KMS-11 (cell line): ENCODE results near the gene PPM1E.
"Not testable (repeated sequence)": the region's sequence is repeated elsewhere in the genome, so short reads cannot be mapped to it uniquely, and the experiment has no call there.

Experiments
- H2AFZ ChIP-seq: fragments of 200-600 bp; sonication (generic); 2 replicates; pipeline ENCODE4 v1.6.1; 2016; ENCODE audit warnings: antibody characterized with exemption, mixed run types, low read depth
- H3K27ac ChIP-seq: fragments of 200-600 bp; sonication (generic); 2 replicates; pipeline ENCODE4 v1.6.1; 2016; ENCODE audit warnings: mild to moderate bottlenecking, mixed run types
- H3K27me3 ChIP-seq: fragments of 200-600 bp; sonication (generic); 2 replicates; pipeline ENCODE4 v1.6.1; 2017; ENCODE audit warnings: mild to moderate bottlenecking, low read depth, mixed run types, moderate library complexity; ENCODE audit not compliant: insufficient read depth
- H3K36me3 ChIP-seq: fragments of 200-600 bp; sonication (generic); 2 replicates; pipeline ENCODE4 v1.6.1; 2017; ENCODE audit warnings: mild to moderate bottlenecking, mixed run types; ENCODE audit not compliant: insufficient read depth
- H3K4me1 ChIP-seq: fragments of 200-600 bp; sonication (generic); 2 replicates; pipeline ENCODE4 v1.6.1; 2016; ENCODE audit warnings: mild to moderate bottlenecking, low read depth, mixed run types; ENCODE audit not compliant: poor library complexity, severe bottlenecking
- H3K4me2 ChIP-seq: fragments of 200-600 bp; sonication (generic); 2 replicates; pipeline ENCODE4 v1.7.0; 2016; ENCODE audit warnings: mild to moderate bottlenecking, mixed run types
- H3K4me3 ChIP-seq: fragments of 200-600 bp; sonication (generic); IDR thresholded peaks from 2 replicates; pipeline ENCODE4 v1.6.1; 2017; ENCODE audit warnings: low read depth, low read length, mixed read lengths; ENCODE audit not compliant: insufficient read depth
- H3K79me2 ChIP-seq: fragments of 200-600 bp; sonication (generic); 2 replicates; pipeline ENCODE4 v1.6.1; 2016; ENCODE audit warnings: low read depth, mixed run types; ENCODE audit not compliant: insufficient read depth
- H3K9ac ChIP-seq: fragments of 200-600 bp; sonication (generic); 2 replicates; pipeline ENCODE4 v1.6.1; 2016; ENCODE audit warnings: mild to moderate bottlenecking, mixed run types
- H4K20me1 ChIP-seq: fragments of 200-600 bp; sonication (generic); 2 replicates; pipeline ENCODE4 v1.6.1; 2016; ENCODE audit warnings: mild to moderate bottlenecking, mixed run types; ENCODE audit not compliant: insufficient read depth
- TF ChIP-seq, protein P1 (sequence below): fragments of 200-600 bp; sonication (generic); conservative IDR thresholded peaks from 2 replicates; pipeline ENCODE4 v1.6.1; 2017; ENCODE audit warnings: low read depth, mild to moderate bottlenecking, antibody characterized with exemption, low read length, moderate library complexity, mixed read lengths

PPM1E gene

DNA sequence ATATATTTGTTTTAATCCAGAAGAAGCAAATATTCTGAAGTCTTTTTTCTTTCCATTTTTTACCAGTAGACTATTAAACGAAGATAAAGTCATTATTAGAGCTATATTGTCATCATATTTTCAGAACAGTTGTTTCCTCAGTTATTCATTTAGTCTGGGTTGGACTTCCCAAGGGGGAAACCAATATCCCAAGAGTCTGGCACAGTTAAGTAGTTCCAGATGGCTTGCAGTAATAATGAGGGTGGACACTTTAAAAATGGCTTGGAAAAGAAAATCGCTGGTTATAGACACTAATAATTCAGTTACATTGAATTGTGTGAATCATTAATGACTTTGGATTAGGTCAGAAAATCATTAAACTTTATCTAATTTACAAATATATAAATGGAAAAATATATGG is 3.9 kb downstream of the PPM1E start:
- Histone ChIP-seq H3K79me2 (no peaks in the 10 kb centered on the region), H3K27ac (no peak overlapping the region), H4K20me1 (no peaks in the 10 kb centered on the region), H3K27me3 (peaks cover 16% of the 10 kb centered on the region), H3K4me2 (no peak overlapping the region), H3K4me1 (no peaks in the 10 kb centered on the region), H2AFZ (no peak overlapping the region), H3K4me3 (no peak overlapping the region), H3K9ac (no peak overlapping the region), H3K36me3 (no peaks in the 10 kb centered on the region)
- TF ChIP-seq, protein P1, sequence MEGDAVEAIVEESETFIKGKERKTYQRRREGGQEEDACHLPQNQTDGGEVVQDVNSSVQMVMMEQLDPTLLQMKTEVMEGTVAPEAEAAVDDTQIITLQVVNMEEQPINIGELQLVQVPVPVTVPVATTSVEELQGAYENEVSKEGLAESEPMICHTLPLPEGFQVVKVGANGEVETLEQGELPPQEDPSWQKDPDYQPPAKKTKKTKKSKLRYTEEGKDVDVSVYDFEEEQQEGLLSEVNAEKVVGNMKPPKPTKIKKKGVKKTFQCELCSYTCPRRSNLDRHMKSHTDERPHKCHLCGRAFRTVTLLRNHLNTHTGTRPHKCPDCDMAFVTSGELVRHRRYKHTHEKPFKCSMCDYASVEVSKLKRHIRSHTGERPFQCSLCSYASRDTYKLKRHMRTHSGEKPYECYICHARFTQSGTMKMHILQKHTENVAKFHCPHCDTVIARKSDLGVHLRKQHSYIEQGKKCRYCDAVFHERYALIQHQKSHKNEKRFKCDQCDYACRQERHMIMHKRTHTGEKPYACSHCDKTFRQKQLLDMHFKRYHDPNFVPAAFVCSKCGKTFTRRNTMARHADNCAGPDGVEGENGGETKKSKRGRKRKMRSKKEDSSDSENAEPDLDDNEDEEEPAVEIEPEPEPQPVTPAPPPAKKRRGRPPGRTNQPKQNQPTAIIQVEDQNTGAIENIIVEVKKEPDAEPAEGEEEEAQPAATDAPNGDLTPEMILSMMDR: no peak

DNA sequence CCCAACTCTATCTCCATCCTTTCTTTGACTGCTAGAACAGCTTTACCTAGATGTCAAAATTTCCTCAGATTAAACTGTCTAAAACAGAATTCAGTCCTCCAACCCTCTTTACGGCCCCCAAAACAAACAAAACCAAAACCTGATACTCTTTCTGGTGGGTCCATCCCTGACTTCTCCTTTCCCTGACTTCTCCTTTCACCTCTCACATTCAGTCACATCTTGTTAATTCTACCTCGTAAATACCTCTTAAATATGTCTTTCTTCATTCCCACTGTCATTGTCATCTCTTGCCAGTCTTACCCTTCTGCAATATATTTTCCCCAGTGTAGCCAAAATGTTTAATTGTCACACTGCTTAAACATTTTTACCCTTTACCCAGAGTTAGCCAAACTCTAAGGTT is 4.6 kb downstream of the PPM1E start:
- no peaks in the 10 kb centered on the region for H4K20me1 ChIP-seq
- H3K27ac ChIP-seq: no peak overlapping the region
- no peak overlapping the region for H3K4me3 ChIP-seq
- H3K27me3 ChIP-seq: peaks cover 16% of the 10 kb centered on the region
- H3K4me2 ChIP-seq: no peak overlapping the region
- no peaks in the 10 kb centered on the region for H3K4me1 ChIP-seq
- H3K9ac ChIP-seq: no peak overlapping the region
- TF ChIP-seq, protein P1: no peak
- no peaks in the 10 kb centered on the region for H3K36me3 ChIP-seq
- H3K79me2 ChIP-seq: no peaks in the 10 kb centered on the region
- H2AFZ ChIP-seq: no peak overlapping the region

DNA sequence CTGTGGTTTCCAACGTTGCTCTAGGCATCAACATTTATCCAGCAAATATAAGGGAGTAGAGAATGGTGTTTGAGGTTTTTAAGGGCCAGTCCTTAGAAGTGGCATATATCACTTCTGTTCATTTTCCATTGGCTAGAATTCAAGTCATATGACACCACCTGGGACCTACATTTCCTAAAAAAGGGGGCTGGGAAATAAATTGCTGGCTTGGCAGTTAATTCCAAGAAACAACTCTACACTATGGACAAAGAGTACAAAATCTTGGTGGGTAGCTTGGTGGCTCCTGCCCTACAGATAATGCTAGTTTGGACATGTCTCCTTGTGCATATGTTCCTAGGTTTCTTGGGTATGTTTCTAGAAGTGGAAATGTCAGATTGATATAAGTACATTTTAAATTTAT is 7.6 kb downstream of the PPM1E start:
- Histone ChIP-seq H3K27me3 (no peaks in the 10 kb centered on the region; the same call in 1 of the 2 replicates), H3K4me2 (no peak overlapping the region)

DNA sequence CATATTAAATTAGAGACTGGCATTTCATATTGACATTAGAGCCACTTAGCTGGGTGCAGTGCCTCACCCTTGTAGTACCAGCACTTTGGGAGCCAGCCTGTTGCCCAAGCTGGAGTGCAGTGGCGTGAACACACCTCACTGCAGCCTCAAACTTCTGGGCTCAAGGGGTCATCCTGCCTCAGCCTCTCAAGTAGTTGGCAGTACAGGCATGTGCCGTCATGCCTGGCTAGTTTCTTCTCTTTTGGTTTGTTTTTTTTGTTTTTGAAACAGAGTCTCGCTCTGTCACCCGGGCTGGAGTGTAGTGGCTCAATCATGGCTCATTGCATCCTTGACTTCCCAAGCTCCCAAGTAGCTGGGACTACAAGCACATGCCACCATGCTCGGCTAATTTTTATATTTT is 8.7 kb downstream of the PPM1E start:
- no peak overlapping the region for H2AFZ ChIP-seq
- H3K4me2 ChIP-seq: no peak overlapping the region
- TF ChIP-seq, protein P1: no peak
- no peaks in the 10 kb centered on the region for H3K4me1 ChIP-seq
- no peaks in the 10 kb centered on the region for H4K20me1 ChIP-seq
- no peak overlapping the region for H3K27ac ChIP-seq
- no peaks in the 10 kb centered on the region for H3K36me3 ChIP-seq
- H3K79me2 ChIP-seq: no peaks in the 10 kb centered on the region
- no peaks in the 10 kb centered on the region; the same call in 1 of the 2 replicates for H3K27me3 ChIP-seq
- no peak overlapping the region for H3K9ac ChIP-seq
- no peak overlapping the region for H3K4me3 ChIP-seq

More for the DNA sequence above, 7.6 kb downstream of the PPM1E start:
- Histone ChIP-seq H3K9ac (no peak overlapping the region), H3K79me2 (no peaks in the 10 kb centered on the region), H3K4me1 (no peaks in the 10 kb centered on the region), H3K4me3 (no peak overlapping the region), H4K20me1 (no peaks in the 10 kb centered on the region), H3K36me3 (no peaks in the 10 kb centered on the region), H2AFZ (no peak overlapping the region), H3K27ac (no peak overlapping the region)
- TF ChIP-seq, protein P1: no peak

DNA sequence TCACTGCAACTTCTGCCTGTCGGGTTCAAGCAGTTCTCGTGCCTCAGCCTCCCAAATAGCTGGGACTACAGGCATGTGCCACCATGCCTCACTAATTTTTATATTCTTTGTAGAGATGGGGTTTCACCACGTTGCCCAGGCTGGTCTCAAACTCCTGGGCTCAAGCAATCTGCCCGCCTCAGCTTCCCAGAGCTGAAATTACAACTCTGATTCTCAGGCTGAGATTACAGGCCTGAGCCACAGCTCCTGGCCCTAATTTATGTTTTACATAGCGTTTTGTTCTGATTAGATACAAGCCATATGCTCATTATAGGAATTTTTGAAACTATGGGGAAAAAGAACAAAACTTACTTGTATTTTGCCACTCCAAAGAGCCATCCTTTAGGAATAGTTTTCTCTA is 22.8 kb downstream of the PPM1E start:
- not testable (repeated sequence) for H4K20me1 ChIP-seq, H3K9ac ChIP-seq, H3K27ac ChIP-seq, H3K36me3 ChIP-seq, H3K4me2 ChIP-seq, H2AFZ ChIP-seq, H3K79me2 ChIP-seq, H3K4me3 ChIP-seq, H3K27me3 ChIP-seq, H3K4me1 ChIP-seq
